Hepatocyte (in vitro differentiated cells): Measurements from ENCODE around the gene DEUP1. TPM values are rescaled to one million over a fixed set of nuclear protein-coding genes. Genes with fewer than 3 reads are reported as not detected.

Experiments
- DNase-seq: peaks from one replicate; pipeline ENCODE4 v3.0.0-alpha.2; 2016; ENCODE audit warnings: low spot score
- H2AFZ ChIP-seq: fragments of 200-600 bp; sonication (generic); 2 replicates; pipeline ENCODE4 v1.6.0; 2016; ENCODE audit warnings: antibody characterized with exemption, mild to moderate bottlenecking
- H3K27ac ChIP-seq: fragments of 200-600 bp; sonication (generic); 2 replicates; pipeline ENCODE4 v1.5.1; 2016; ENCODE audit warnings: mild to moderate bottlenecking
- H3K27me3 ChIP-seq: fragments of 200-600 bp; sonication (generic); 2 replicates; pipeline ENCODE4 v1.6.1; 2016
- H3K36me3 ChIP-seq: fragments of 200-600 bp; sonication (generic); replicated peaks from 2 replicates; pipeline ENCODE4 v1.5.1; 2016; ENCODE audit warnings: low read depth; ENCODE audit not compliant: insufficient read depth
- H3K4me1 ChIP-seq: fragments of 200-600 bp; sonication (generic); 2 replicates; pipeline ENCODE4 v1.5.1; 2016; ENCODE audit warnings: mild to moderate bottlenecking, moderate library complexity; ENCODE audit not compliant: insufficient read depth
- H3K4me2 ChIP-seq: fragments of 200-600 bp; sonication (generic); 2 replicates; pipeline ENCODE4 v1.6.0; 2016
- H3K4me3 ChIP-seq: fragments of 200-600 bp; sonication (generic); 2 replicates; pipeline ENCODE4 v1.5.1; 2016; ENCODE audit warnings: mild to moderate bottlenecking
- H3K79me2 ChIP-seq: fragments of 200-600 bp; sonication (generic); 2 replicates; pipeline ENCODE4 v1.6.0; 2017; ENCODE audit warnings: mild to moderate bottlenecking
- H3K9me2 ChIP-seq: fragments of 200-600 bp; sonication (generic); replicated peaks from 2 replicates; pipeline ENCODE4 v1.6.0; 2017; ENCODE audit warnings: mild to moderate bottlenecking; ENCODE audit not compliant: insufficient read depth
- H3K9me3 ChIP-seq: fragments of 200-600 bp; sonication (generic); 2 replicates; pipeline ENCODE4 v1.5.1; 2016; ENCODE audit warnings: low read depth, mild to moderate bottlenecking
- H4K20me1 ChIP-seq: fragments of 200-600 bp; sonication (generic); 2 replicates; pipeline ENCODE4 v1.6.0; 2016; ENCODE audit warnings: mild to moderate bottlenecking; ENCODE audit not compliant: insufficient read depth, poor library complexity, severe bottlenecking
- CTCF ChIP-seq: fragments of 200-600 bp; sonication (generic); IDR thresholded peaks from 2 replicates; pipeline ENCODE4 v1.5.1; 2016; ENCODE audit warnings: antibody characterized with exemption, mild to moderate bottlenecking; ENCODE audit not compliant: poor library complexity
- EZH2 ChIP-seq: fragments of 200-600 bp; sonication (generic); IDR thresholded peaks from 2 replicates; pipeline ENCODE4 v1.6.1; 2016; ENCODE audit warnings: antibody characterized with exemption, mild to moderate bottlenecking, borderline replicate concordance
- EZH2phosphoT487 ChIP-seq: fragments of 200-600 bp; sonication (generic); IDR thresholded peaks from one replicate; pipeline ENCODE4 v1.6.1; 2018; ENCODE audit warnings: antibody characterized with exemption, mild to moderate bottlenecking, low read depth, moderate library complexity; ENCODE audit not compliant: unreplicated experiment, severe bottlenecking
- whole genome bisulfite sequencing: methylation state at CpG from one replicate; pipeline ENCODE4 v1.1.6; 2016; ENCODE audit warnings: low lambda C conversion rate; ENCODE audit errors: missing lambda C conversion rate; 5-methylcytosine and 5-hydroxymethylcytosine counted together
- polyA plus RNA-seq: library from polyadenylated mRNA; unstranded; fragments of >200 nt; fragmentation: Nextera tagmentation; extraction: Ambion mirVana; gene quantifications from 2 replicates; pipeline ENCODE4 v1.2.1, GENCODE V29; 2016
- total RNA-seq: library from RNA; depleted of rRNA; stranded (reverse); fragments of >200 nt; gene quantifications from 2 replicates; pipeline ENCODE4 v1.2.3, GENCODE V29; 2014

Gene DEUP1
- total and polyA plus RNA-seq, 2 experiments from 2014 or later, result 0.28 to 0.47 TPM

- H3K4me1 ChIP-seq, result no peaks in the 10 kb centered on the region
- no peaks in the 10 kb centered on the region for H4K20me1 ChIP-seq
- TF ChIP-seq EZH2phosphoT487, result no peak
- no peak for TF ChIP-seq CTCF
- TF ChIP-seq EZH2, result no peak
- no peaks in the 10 kb centered on the region for H3K79me2 ChIP-seq
- no peaks in the 10 kb centered on the region for H3K9me2 ChIP-seq
- H3K27me3 ChIP-seq, result no peaks in the 10 kb centered on the region
- no peak overlapping the region for H3K4me2 ChIP-seq
- no peak overlapping the region for H2AFZ ChIP-seq
- no peak for DNase-seq
- H3K27ac ChIP-seq, result no peak overlapping the region
- peaks cover 6% of the 10 kb centered on the region for H3K9me3 ChIP-seq
- H3K36me3 ChIP-seq, result no peaks in the 10 kb centered on the region
- H3K4me3 ChIP-seq, result no peak overlapping the region
Observed at GRCh38 chr11:93361435-93361834, 30.9 kb downstream of the DEUP1 start.

- H3K9me3 ChIP-seq, result no peaks in the 10 kb centered on the region
- TF ChIP-seq CTCF, result no peak
- TF ChIP-seq EZH2phosphoT487, result no peak
- no peak for TF ChIP-seq EZH2
- no peaks in the 10 kb centered on the region for H3K4me1 ChIP-seq
- WGBS, result 96% methylated on average over 2 of the region's 2 CpGs
- H3K4me3 ChIP-seq, result no peak overlapping the region
- H3K79me2 ChIP-seq, result no peaks in the 10 kb centered on the region
- H3K27me3 ChIP-seq, result no peaks in the 10 kb centered on the region
- H3K36me3 ChIP-seq, result no peaks in the 10 kb centered on the region
- H2AFZ ChIP-seq, result no peak overlapping the region
- DNase-seq, result no peak
- H3K9me2 ChIP-seq, result no peaks in the 10 kb centered on the region
- no peak overlapping the region for H3K4me2 ChIP-seq
- H3K27ac ChIP-seq, result no peak overlapping the region
- no peaks in the 10 kb centered on the region for H4K20me1 ChIP-seq
Observed at GRCh38 chr11:93368022-93368421, 37.5 kb downstream of the DEUP1 start.

- no peaks in the 10 kb centered on the region for H3K79me2 ChIP-seq
- no peak overlapping the region for H3K4me2 ChIP-seq
- no peaks in the 10 kb centered on the region for H3K9me2 ChIP-seq
- H4K20me1 ChIP-seq, result no peaks in the 10 kb centered on the region
- no peak overlapping the region for H3K4me3 ChIP-seq
- H3K36me3 ChIP-seq, result no peaks in the 10 kb centered on the region
- no peak overlapping the region for H2AFZ ChIP-seq
- H3K27me3 ChIP-seq, result no peaks in the 10 kb centered on the region
- no peak overlapping the region for H3K27ac ChIP-seq
- DNase-seq, result no peak
- TF ChIP-seq EZH2, result no peak
- no peak for TF ChIP-seq CTCF
- no peak for TF ChIP-seq EZH2phosphoT487
- 70% methylated on average over 2 of the region's 2 CpGs for WGBS
- H3K4me1 ChIP-seq, result no peaks in the 10 kb centered on the region
- no peaks in the 10 kb centered on the region for H3K9me3 ChIP-seq
Observed at GRCh38 chr11:93370260-93370659, 39.7 kb downstream of the DEUP1 start.

GRCh38 chr11:93389737-93390136 lies 59.2 kb downstream of the DEUP1 start:
- Histone ChIP-seq H3K27me3 (no peaks in the 10 kb centered on the region), H2AFZ (no peak overlapping the region), H3K36me3 (no peaks in the 10 kb centered on the region), H4K20me1 (no peaks in the 10 kb centered on the region), H3K4me3 (no peak overlapping the region), H3K4me1 (no peaks in the 10 kb centered on the region), H3K4me2 (no peak overlapping the region), H3K27ac (no peak overlapping the region), H3K9me2 (no peaks in the 10 kb centered on the region), H3K9me3 (no peaks in the 10 kb centered on the region), H3K79me2 (no peaks in the 10 kb centered on the region)
- no peak for DNase-seq
- TF ChIP-seq CTCF (no peak), EZH2phosphoT487 (no peak), EZH2 (no peak)
